Lower leg skin (tissue), 4 donors: ENCODE measurements around the gene RAB26. TPM values are rescaled to one million over a fixed set of nuclear protein-coding genes. Genes with fewer than 3 reads are reported as not detected.

Source experiments
- DNase-seq, 2 donors: peaks; one replicate each; pipeline ENCODE4 v3.0.0-alpha.2; 2019; ENCODE audit warnings: low spot score in 2 of 2
- H3K4me3 ChIP-seq: fragments of 200-600 bp; sonication (generic); 2 replicates; pipeline ENCODE4 v1.5.1; 2017; ENCODE audit warnings: mild to moderate bottlenecking, low read depth; ENCODE audit not compliant: poor library complexity, severe bottlenecking
- POLR2A ChIP-seq, 2 donors: fragments of 450-650 bp; IDR thresholded peaks; one replicate each; pipeline ENCODE4 v1.6.1; 2016 to 2017; ENCODE audit warnings: antibody characterized with exemption in 2 of 2, mild to moderate bottlenecking in 1 of 2, moderate library complexity in 1 of 2
- WGBS, 2 donors: methylation state at CpG; one replicate each; pipeline ENCODE4 v1.1.5; 2018; 5-methylcytosine and 5-hydroxymethylcytosine counted together
- intact Hi-C: fragments of 100-400 bp; cut with DNase I; formaldehyde crosslinking; loops from one replicate; pipeline ENCODE4 v1.15.0; 2023; ENCODE audit warnings: low total_unique reads
- total RNA-seq, 4 donors: library from RNA; depleted of rRNA; stranded (reverse); fragments of >200 nt; gene quantifications; one replicate each; pipeline ENCODE4 v1.1.0, GENCODE V29; 2016
- TF ChIP-seq, protein P1 (sequence below), 3 donors: fragments of 450-650 bp; IDR thresholded peaks; one replicate each; pipeline ENCODE4 v1.5.1; 2016; ENCODE audit warnings: antibody characterized with exemption in 3 of 3, mild to moderate bottlenecking in 3 of 3, moderate library complexity in 2 of 3

The RAB26 gene
- total RNA-seq, 4 donors from 2014 or later: 1.6 to 2.9 (median 2.0) TPM; not detected in 1

DNA sequence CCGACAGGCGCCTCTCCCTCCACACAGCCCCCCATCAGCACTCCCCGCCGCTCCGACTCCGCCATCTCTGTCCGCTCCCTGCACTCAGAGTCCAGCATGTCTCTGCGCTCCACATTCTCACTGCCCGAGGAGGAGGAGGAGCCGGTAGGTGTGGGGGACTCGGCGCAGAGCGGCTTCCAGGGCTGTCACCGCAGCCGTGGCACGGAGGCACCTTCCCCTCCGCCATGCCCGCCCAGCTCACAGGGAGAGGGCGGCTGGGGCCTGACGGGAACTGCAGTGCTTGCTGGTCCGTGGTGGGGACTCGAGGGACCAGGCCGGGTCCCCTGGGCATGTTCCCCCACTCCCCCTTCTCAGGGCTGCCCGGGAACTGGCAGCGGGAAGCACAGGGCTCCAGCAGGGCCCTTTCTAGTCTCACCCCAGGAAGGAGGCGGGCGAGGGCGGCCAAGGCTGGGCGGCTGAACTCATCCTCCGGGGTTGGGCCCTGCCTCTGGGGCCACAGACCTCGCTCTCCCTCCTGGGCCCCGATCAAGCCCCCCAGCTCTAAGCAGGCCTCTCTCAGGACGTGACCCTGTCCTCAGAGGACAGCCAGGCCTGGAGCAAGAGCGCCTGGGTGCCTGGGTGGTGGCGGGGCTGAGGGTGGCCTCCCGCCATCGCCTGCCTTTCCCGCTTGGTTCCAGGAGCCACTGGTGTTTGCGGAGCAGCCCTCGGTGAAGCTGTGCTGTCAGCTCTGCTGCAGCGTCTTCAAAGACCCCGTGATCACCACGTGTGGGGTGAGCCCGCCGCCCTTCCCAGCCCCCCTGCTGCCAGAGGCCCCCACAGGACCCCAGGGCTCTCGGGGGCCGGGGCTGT is 22.4 kb downstream of the RAB26 start:
- no peak for TF ChIP-seq POLR2A (IDR thresholded peaks at IDR 0.05)
- TF ChIP-seq, protein P1, sequence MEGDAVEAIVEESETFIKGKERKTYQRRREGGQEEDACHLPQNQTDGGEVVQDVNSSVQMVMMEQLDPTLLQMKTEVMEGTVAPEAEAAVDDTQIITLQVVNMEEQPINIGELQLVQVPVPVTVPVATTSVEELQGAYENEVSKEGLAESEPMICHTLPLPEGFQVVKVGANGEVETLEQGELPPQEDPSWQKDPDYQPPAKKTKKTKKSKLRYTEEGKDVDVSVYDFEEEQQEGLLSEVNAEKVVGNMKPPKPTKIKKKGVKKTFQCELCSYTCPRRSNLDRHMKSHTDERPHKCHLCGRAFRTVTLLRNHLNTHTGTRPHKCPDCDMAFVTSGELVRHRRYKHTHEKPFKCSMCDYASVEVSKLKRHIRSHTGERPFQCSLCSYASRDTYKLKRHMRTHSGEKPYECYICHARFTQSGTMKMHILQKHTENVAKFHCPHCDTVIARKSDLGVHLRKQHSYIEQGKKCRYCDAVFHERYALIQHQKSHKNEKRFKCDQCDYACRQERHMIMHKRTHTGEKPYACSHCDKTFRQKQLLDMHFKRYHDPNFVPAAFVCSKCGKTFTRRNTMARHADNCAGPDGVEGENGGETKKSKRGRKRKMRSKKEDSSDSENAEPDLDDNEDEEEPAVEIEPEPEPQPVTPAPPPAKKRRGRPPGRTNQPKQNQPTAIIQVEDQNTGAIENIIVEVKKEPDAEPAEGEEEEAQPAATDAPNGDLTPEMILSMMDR (IDR thresholded peaks at IDR 0.05): no peak
- H3K4me3 ChIP-seq: no peak overlapping the region
- 87 to 94% methylated on average over 34 to 37 of the region's 47 CpGs for WGBS, 2 donors
- intact Hi-C loops: no loop called here
- DNase-seq: no peak

DNA sequence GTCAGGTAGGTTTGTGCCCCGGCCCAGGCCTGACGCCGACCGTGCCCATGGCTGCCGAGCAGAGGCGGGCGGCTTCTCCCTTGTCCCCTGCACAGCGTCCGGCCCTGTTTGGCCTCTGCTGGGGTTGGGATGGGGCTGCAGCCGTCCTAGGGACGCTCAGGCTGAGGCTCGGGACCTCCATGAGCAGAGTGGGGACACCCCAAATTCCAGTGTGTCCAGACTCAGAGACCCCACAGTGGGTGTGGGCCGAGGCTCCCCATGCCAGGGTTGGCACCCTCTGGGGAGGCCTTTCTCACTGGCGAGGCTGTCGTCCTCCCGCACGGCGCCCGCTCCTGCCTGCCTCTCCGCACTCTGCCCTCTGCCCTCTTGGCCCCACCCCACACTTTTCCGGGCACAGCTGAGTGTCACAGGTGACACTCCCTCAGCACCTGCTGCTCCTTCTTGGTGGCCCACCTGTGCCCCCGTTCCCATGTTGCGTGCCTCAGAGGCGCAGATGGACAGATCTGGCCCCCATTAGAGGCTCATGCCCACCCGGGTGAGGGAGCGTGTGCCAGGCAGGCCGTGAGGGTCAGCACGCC is 23.3 kb downstream of the RAB26 start:
- TF ChIP-seq, protein P1 (IDR thresholded peaks at IDR 0.05): no peak
- TF ChIP-seq POLR2A (IDR thresholded peaks at IDR 0.05): no peak
- no peak overlapping the region for H3K4me3 ChIP-seq
- intact Hi-C loops: no loop called here
- no peak for DNase-seq
- 95% methylated on average over 19 to 21 of the region's 28 CpGs for WGBS, 2 donors

DNA sequence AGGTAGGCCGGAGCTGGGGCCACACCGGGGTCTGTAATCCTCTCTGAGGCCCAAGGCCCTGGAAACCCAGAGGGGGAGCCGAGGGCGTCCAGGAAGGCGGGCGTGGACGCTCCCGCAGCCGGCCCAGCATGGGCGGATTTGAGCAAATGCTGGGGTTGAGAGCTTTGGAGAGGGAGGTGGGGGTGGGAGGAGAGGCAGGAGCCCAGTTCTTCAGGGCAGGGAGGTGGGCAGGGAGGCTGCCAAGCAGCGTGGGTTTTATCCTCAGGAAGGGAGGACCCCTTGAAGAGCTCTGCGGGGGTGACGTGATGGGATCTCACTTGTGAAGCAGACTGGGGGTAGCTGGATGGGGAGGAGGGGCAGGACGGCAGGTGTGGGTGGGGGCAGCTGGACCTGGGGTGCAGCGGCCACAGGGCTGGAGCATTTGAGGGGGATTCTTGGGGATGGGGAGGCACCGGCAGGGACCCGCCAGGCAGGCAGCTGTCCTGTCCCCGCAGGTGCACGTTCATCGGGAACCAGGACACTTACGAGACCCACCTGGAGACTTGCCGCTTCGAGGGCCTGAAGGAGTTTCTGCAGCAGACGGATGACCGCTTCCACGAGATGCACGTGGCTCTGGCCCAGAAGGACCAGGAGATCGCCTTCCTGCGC is 24.4 kb downstream of the RAB26 start:
- DNase-seq: no peak
- intact Hi-C loops: no loop called here
- TF ChIP-seq, protein P1 (IDR thresholded peaks at IDR 0.05): no peak
- no peak for TF ChIP-seq POLR2A (IDR thresholded peaks at IDR 0.05)
- WGBS, 2 donors: 92 to 93% methylated on average over 29 of the region's 29 CpGs
- H3K4me3 ChIP-seq: no peak overlapping the region

DNA sequence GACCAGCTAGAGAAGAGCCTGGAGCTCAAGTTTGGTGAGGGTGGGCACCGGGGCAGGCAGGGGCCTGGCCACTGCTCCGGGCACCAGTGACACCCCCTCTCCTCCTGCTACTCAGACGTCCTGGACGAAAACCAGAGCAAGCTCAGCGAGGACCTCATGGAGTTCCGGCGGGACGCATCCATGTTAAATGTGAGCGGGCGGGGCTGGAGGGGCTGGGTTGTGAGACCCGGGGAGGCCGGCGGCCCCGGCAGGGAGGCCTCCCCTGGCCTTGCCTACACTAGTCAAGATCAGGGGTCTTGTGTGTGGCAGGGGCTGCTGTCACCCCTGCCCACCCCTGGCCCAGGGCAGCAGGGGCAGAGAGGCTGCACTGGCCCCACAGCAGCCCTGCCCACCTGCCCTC is 24.9 kb downstream of the RAB26 start:
- H3K4me3 ChIP-seq: no peak overlapping the region
- TF ChIP-seq, protein P1 (IDR thresholded peaks at IDR 0.05): no peak
- no peak for TF ChIP-seq POLR2A (IDR thresholded peaks at IDR 0.05)
- intact Hi-C loops: no loop called here
- WGBS, 2 donors: 88 to 92% methylated on average over 14 of the region's 14 CpGs
- DNase-seq: no peak

DNA sequence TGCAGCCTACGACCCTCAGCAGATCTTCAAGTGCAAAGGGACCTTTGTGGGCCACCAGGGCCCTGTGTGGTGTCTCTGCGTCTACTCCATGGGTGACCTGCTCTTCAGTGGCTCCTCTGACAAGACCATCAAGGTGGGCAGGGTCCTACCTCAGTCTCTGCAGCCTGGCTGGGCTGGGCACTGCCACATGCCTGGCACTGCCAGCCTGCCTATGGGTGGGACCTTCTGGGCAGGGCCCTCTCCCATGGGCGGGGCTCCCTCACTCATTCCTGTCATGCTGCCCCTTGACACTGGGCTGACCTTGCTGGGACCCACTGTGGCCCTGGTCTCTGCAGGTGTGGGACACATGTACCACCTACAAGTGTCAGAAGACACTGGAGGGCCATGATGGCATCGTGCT is 25.5 kb downstream of the RAB26 start:
- no peak for DNase-seq
- H3K4me3 ChIP-seq: no peak overlapping the region
- intact Hi-C loops: no loop called here
- 80 to 94% methylated on average over 1 to 4 of the region's 4 CpGs for WGBS, 2 donors
- TF ChIP-seq POLR2A (IDR thresholded peaks at IDR 0.05): no peak
- TF ChIP-seq, protein P1 (IDR thresholded peaks at IDR 0.05): no peak
